Measurements from ENCODE around the gene KRABD2.
A peak's percentile ranks its signal among the peaks of the same experiment; 100 is the strongest.

DNA sequence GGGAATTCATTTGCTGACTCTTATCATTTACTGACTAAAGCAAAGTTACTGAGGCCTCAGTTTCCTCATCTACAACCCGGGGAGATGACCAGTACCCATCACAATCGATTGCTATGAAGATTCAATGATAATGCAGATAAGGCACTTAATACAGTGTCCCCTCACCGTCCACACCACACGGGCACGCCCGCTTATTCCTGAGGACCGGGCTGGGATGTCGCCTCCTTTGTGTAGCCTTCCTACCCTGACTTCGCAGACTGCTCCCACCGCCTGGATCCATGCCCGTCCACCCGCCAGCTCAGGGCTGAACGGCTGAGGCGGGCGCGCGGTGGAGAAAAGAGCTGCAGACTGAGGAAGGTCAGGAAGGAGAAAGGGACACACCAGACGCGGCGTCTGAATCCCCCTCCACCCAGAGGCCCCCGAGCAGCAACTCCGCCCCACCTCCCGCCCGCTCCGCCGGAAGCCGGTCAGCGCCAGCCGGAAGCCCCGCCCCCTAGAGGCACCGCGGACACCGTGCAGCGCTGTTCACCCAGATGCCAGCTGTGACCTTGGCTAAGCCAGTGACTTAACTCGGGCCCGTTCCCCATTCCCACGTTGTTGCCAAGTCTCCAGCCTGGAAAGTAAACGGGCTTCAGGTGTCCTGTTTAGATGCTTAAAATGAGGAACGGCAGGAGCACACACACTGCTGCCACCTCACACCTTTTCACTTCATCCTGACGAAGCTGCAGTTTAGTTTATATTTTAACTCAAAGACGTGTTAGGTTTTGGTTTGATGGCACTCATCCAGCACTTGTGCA, at the start of gene KRABD2:
- TF ChIP-seq CTCF (conservative IDR thresholded peaks at IDR 0.05; ENCODE audit: low read depth in 2 of 2) (peak; percentile 51 to 52), EZH2phosphoT487 (IDR thresholded peaks at IDR 0.05; ENCODE audit: unreplicated experiment) (no peak), REST (IDR thresholded peaks at IDR 0.05; ENCODE audit: unreplicated experiment) (no peak), EZH2 (IDR thresholded peaks at IDR 0.05; ENCODE audit: low read depth, unreplicated experiment) (no peak), CREB1 (CRISPR knock-in tag; IDR thresholded peaks at IDR 0.05; ENCODE audit: low read depth) (no peak)

Data from GM23338 (cell line).